Tibial nerve (tissue), 3 donors: Measurements from ENCODE around the gene CEP57.

Source experiments
- POLR2A ChIP-seq, 2 donors: fragments of 450-650 bp; IDR thresholded peaks; one replicate each; pipeline ENCODE4 v1.6.1; 2017; ENCODE audit warnings: antibody characterized with exemption in 2 of 2, mild to moderate bottlenecking in 2 of 2, moderate library complexity in 2 of 2
- TF ChIP-seq, protein P1 (sequence below), 5 experiments: fragments of 200-600 bp in 3 of 5; fragments of 450-650 bp in 2 of 5; sonication (generic) in 3 of 5; IDR thresholded peaks; one replicate each; pipeline ENCODE4 v1.5.1; 2016 to 2019; ENCODE audit warnings: antibody characterized with exemption in 5 of 5, mild to moderate bottlenecking in 3 of 5, moderate library complexity in 2 of 5

DNA sequence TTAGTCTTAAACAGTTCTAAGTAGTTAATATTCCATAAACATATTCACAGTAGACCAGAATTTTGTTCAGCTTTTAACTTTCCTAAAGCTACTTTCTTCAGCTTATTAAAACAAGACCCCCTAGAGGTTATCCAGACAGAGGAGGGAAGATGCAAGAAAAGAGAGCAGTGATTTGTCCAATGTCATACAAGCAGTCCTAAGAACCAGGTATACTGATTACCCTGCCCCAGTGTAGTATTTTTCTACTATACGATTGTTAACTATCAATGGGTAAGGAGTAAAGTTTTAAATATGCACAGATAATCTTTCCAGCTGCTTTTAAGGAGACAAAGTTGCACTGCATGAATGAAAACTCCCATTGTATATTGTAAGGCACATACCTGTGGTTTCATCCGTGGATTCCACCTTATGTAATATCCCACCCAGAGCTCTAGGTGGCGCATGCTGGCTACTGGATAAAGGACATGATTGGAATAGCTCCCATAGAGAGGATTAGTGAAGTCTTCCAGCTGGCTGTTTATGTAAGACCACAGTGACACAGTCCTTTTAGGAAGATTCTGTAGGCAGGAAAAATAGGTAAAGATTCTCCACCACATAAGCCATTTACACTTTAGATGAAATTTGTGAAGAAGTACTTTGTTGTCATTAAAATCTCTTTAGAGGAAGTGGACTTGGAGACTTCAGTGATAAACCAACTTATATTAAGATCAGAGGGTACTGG lies 45.6 kb downstream of the CEP57 start:
- TF ChIP-seq, protein P1, sequence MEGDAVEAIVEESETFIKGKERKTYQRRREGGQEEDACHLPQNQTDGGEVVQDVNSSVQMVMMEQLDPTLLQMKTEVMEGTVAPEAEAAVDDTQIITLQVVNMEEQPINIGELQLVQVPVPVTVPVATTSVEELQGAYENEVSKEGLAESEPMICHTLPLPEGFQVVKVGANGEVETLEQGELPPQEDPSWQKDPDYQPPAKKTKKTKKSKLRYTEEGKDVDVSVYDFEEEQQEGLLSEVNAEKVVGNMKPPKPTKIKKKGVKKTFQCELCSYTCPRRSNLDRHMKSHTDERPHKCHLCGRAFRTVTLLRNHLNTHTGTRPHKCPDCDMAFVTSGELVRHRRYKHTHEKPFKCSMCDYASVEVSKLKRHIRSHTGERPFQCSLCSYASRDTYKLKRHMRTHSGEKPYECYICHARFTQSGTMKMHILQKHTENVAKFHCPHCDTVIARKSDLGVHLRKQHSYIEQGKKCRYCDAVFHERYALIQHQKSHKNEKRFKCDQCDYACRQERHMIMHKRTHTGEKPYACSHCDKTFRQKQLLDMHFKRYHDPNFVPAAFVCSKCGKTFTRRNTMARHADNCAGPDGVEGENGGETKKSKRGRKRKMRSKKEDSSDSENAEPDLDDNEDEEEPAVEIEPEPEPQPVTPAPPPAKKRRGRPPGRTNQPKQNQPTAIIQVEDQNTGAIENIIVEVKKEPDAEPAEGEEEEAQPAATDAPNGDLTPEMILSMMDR (IDR thresholded peaks at IDR 0.05), result peak; percentile 77 to 89 (median 85)
- TF ChIP-seq POLR2A (IDR thresholded peaks at IDR 0.05), result no peak
